Measurements from ENCODE around the gene TIMM44. TPM values are rescaled to one million over a fixed set of nuclear protein-coding genes. Genes with fewer than 3 reads are reported as not detected.

TIMM44 gene
- total RNA-seq, 2 donors from 2014 or later: 47.3 to 83.4 TPM

- H3K4me3 ChIP-seq: peak overlapping the region in 1 of 2 donors; percentile 14
- peaks cover 17% of the 10 kb centered on the region for H3K4me1 ChIP-seq (replicated peaks)
- H3K27ac ChIP-seq: peak overlapping the region; percentile 90 to 92
- no peaks in the 10 kb centered on the region for H3K9me3 ChIP-seq
- DNase-seq (ENCODE audit: low spot score): peak; percentile 68
- intact Hi-C loops (cut with DNase I): loop anchor here (5.0 kb wide), 1 partner anchor 397 kb away; no protein-coding TSS in a partner anchor
- WGBS: 17% methylated on average over 24 of the region's 24 CpGs
- H3K27me3 ChIP-seq (replicated peaks; ENCODE audit: insufficient read depth): no peaks in the 10 kb centered on the region
- H3K36me3 ChIP-seq: peaks cover 12 to 26% of the 10 kb centered on the region in 2 donors
- TF ChIP-seq POLR2AphosphoS5 (IDR thresholded peaks at IDR 0.05) (peak; percentile 73), POLR2A (IDR thresholded peaks at IDR 0.05) (no peak), CTCF (IDR thresholded peaks at IDR 0.05) (peak in 2 of 4 experiments; percentile 39 to 64)
Measured at GRCh38 chr19:7928741-7929701, 14.4 kb downstream of the TIMM44 start.

GRCh38 chr19:7928334-7928706 lies 15.1 kb downstream of the TIMM44 start:
- 13% methylated on average over 9 of the region's 9 CpGs for WGBS
- DNase-seq (ENCODE audit: low spot score): no peak

GRCh38 chr19:7927605-7928333 lies 15.7 kb downstream of the TIMM44 start:
- WGBS: 67% methylated on average over 21 of the region's 23 CpGs
- Histone ChIP-seq H3K27ac (peak overlapping the region; percentile 90 to 92), H3K27me3 (replicated peaks; ENCODE audit: insufficient read depth) (no peaks in the 10 kb centered on the region), H3K4me3 (no peak overlapping the region), H3K9me3 (no peaks in the 10 kb centered on the region), H3K4me1 (replicated peaks) (peaks cover 17% of the 10 kb centered on the region), H3K36me3 (peaks cover 13 to 16% of the 10 kb centered on the region in 2 donors)
- TF ChIP-seq CTCF (IDR thresholded peaks at IDR 0.05) (no peak), POLR2AphosphoS5 (IDR thresholded peaks at IDR 0.05) (no peak), POLR2A (IDR thresholded peaks at IDR 0.05) (no peak)
- intact Hi-C loops (cut with DNase I): loop anchor here (5.0 kb wide), 1 partner anchor 395 kb away; no protein-coding TSS in a partner anchor
- DNase-seq (ENCODE audit: low spot score): no peak

More at GRCh38 chr19:7928334-7928706, 15.1 kb downstream of the TIMM44 start:
- Histone ChIP-seq H3K27ac (peak overlapping the region; percentile 90 to 92), H3K4me1 (replicated peaks) (peaks cover 17% of the 10 kb centered on the region), H3K4me3 (no peak overlapping the region), H3K27me3 (replicated peaks; ENCODE audit: insufficient read depth) (no peaks in the 10 kb centered on the region), H3K36me3 (peaks cover 12 to 19% of the 10 kb centered on the region in 2 donors), H3K9me3 (no peaks in the 10 kb centered on the region)
- intact Hi-C loops (cut with DNase I): loop anchor here (5.0 kb wide), 1 partner anchor 396 kb away; no protein-coding TSS in a partner anchor
- no peak for TF ChIP-seq POLR2A (IDR thresholded peaks at IDR 0.05)
- TF ChIP-seq POLR2AphosphoS5 (IDR thresholded peaks at IDR 0.05): no peak
- TF ChIP-seq CTCF (IDR thresholded peaks at IDR 0.05): no peak

GRCh38 chr19:7926727-7927604 lies 16.5 kb downstream of the TIMM44 start:
- TF ChIP-seq POLR2A (IDR thresholded peaks at IDR 0.05): no peak
- TF ChIP-seq CTCF (IDR thresholded peaks at IDR 0.05): no peak
- TF ChIP-seq POLR2AphosphoS5 (IDR thresholded peaks at IDR 0.05): no peak
- Histone ChIP-seq H3K27ac (peak overlapping the region; percentile 90 to 92), H3K36me3 (peaks cover 11 to 18% of the 10 kb centered on the region in 2 donors), H3K4me1 (replicated peaks) (peaks cover 17% of the 10 kb centered on the region), H3K27me3 (replicated peaks; ENCODE audit: insufficient read depth) (no peaks in the 10 kb centered on the region), H3K9me3 (no peaks in the 10 kb centered on the region), H3K4me3 (no peak overlapping the region)
- intact Hi-C loops (cut with DNase I): loop anchor here (5.0 kb wide), 1 partner anchor 395 kb away; no protein-coding TSS in a partner anchor
- DNase-seq (ENCODE audit: low spot score): no peak
- 78% methylated on average over 32 of the region's 32 CpGs for WGBS
